Psoas muscle (tissue), 8 donors: ENCODE measurements around the gene ZNF501. TPM values are rescaled to one million over a fixed set of nuclear protein-coding genes. Genes with fewer than 3 reads are reported as not detected.

ENCODE experiments used
- ATAC-seq, 4 donors: fragments of 200-7000 bp; cut with Tn5 transposase; one replicate each; pipeline ENCODE4 v1.9.1; 2020; ENCODE audit warnings: moderate library complexity in 3 of 4, mild to moderate bottlenecking in 2 of 4
- DNase-seq, 2 donors: peaks; one replicate each; pipeline ENCODE4 v3.0.0-alpha.2; 2020
- H3K27ac ChIP-seq: fragments of 200-600 bp; one replicate; pipeline ENCODE4 v1.8.0; 2022
- H3K27me3 ChIP-seq, 3 donors: fragments of 200-600 bp in 1 of 3; one replicate each; pipeline versions ENCODE4 v1.6.1 to v1.8.0; 2013 to 2022; ENCODE audit warnings: low read length in 2 of 3, mild to moderate bottlenecking in 2 of 3, moderate library complexity in 1 of 3; ENCODE audit not compliant: insufficient read depth in 3 of 3
- H3K36me3 ChIP-seq, 2 donors: fragments of 200-600 bp in 1 of 2; one replicate each; pipeline versions ENCODE4 v1.6.1 to v1.8.0; 2013 to 2022; ENCODE audit warnings: low read depth in 1 of 2, mild to moderate bottlenecking in 1 of 2, moderate library complexity in 1 of 2; ENCODE audit not compliant: insufficient read depth in 1 of 2
- H3K4me1 ChIP-seq: fragments of 200-600 bp; one replicate; pipeline ENCODE4 v1.8.0; 2022
- H3K4me3 ChIP-seq: fragments of 200-600 bp; one replicate; pipeline ENCODE4 v1.8.0; 2022; ENCODE audit warnings: mild to moderate bottlenecking
- H3K9me3 ChIP-seq: fragments of 200-600 bp; one replicate; pipeline ENCODE4 v1.8.0; 2022
- CTCF ChIP-seq: fragments of 200-600 bp; IDR thresholded peaks from one replicate; pipeline ENCODE4 v1.8.0; 2022; ENCODE audit warnings: antibody characterized with exemption
- WGBS, 3 donors: extraction: QIAGEN DNeasy Blood & Tissue Kit; methylation state at CpG; one replicate each; pipeline versions ENCODE4 v1.1.6 to v1.1.7; 2013; 5-methylcytosine and 5-hydroxymethylcytosine counted together
- intact Hi-C, 2 donors: fragments of 100-400 bp; cut with DNase I; formaldehyde crosslinking; loops; one replicate each; pipeline versions ENCODE4 v1.11.0 to v1.14.2; 2022
- polyA plus RNA-seq, 3 donors: library from polyadenylated mRNA; stranded (reverse); fragments of 200-250 nt; gene quantifications; one replicate each; pipeline ENCODE4 v1.2.3, GENCODE V29; 2013
- total RNA-seq, 4 donors: library from RNA; stranded (reverse); fragmentation: NEBNext Ultra II Directional in 2 of 4; extraction: Animal tissue kit (Norgen Biotek cat#: 25700) in 2 of 4; gene quantifications; one replicate each; pipeline versions ENCODE4 v1.2.1 to v1.2.4, GENCODE V29; 2021 to 2023
- donor health status: healthy with polysubstance abuse.
- donor health status: DM: no; HTN: no; CAD: no; lungs with moderate emphysema.
- donor health status: Bipolar disorder and iron deficiency.
- donor health status: healthy.
- donor health status: DM: yes; HTN: yes; CAD: no.
- donor health status: DM: no; HTN: no; CAD: no.
- donor health status: DM: no; HTN: no; CAD: no.
- donor health status: DM: yes; HTN: yes; CAD: no.

The ZNF501 gene
- total and polyA plus RNA-seq, 7 donors: 1.4 to 4.1 (median 1.7) TPM

- DNase-seq (no peak), ATAC-seq (no peak)
- intact Hi-C loops: no loop called here
- Histone ChIP-seq H3K9me3 (no peaks in the 10 kb centered on the region), H3K27ac (no peak overlapping the region), H3K4me1 (no peaks in the 10 kb centered on the region), H3K27me3 (peaks cover 0 to 15% (median 2%) of the 10 kb centered on the region in 3 donors), H3K4me3 (no peak overlapping the region), H3K36me3 (no peaks in the 10 kb centered on the region)
- 46 to 60% (median 52%) methylated on average over 1 of the region's 1 CpG for WGBS, 3 donors
- TF ChIP-seq CTCF: no peak
These were observed 41.5 kb upstream of the ZNF501 start for GRCh38 chr3:44687898-44688297.

DNA sequence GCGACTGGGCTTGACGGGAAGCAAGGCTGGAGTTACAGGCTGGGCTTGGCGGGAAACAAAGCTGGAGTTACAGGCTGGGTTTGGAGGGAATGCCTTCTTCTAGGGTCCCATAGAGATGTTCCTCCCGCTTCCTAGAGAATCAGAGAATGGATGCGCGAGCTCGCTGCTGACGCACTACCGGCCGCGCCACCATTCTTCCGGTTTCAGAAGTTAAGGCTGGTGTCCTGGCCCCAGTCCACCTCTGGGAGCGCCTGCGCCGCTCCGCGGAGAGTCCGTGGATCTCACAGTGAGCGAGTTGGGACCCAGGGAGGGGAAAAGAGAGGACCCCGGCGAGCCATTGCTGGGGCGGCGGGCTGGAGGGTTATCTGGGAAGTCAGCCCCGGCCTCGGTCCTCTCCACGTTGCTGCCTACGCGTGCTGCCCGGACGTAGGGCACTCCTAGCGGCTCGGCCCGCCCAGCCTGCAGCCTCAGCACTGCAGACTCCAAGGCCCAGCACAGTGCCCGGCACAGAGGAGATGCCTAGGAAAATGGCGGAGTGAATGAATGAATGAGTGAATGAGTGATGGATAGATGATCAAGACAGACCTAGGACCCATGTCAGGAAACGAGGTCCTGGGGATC, 16.9 kb upstream of the ZNF501 start, which contains the start of gene ZNF502:
TSS of gene ZNF502 (plus strand) at position 206 of the 621 bp plus-strand sequence. CDS start 7,602 bp downstream, outside the sequence.
- peaks cover 0 to 6% (median 0%) of the 10 kb centered on the region in 3 donors for H3K27me3 ChIP-seq
- peak; percentile 36 for TF ChIP-seq CTCF
- H3K9me3 ChIP-seq: peaks cover 51% of the 10 kb centered on the region
- intact Hi-C loops: loop anchor here (2.0 to 10.0 kb wide), 4 partner anchors 16 to 388 kb away; partner anchors contain the start of genes ZNF501 (in 2 of the 2), ZNF197 (in 1 of the 2) and ZNF445 (in 1 of the 2)
- peak within 1 kb of the TSS; percentile 80 for H3K27ac ChIP-seq
- peak within 1 kb of the TSS; percentile 92 for H3K4me3 ChIP-seq
- DNase-seq: peak; percentile 91 to 94
- peak; percentile 92 to 100 (median 98) for ATAC-seq
- H3K36me3 ChIP-seq: peaks cover 0 to 7% of the 10 kb centered on the region in 2 donors
- WGBS, 3 donors: 0 to 1% (median 1%) methylated on average over 35 to 36 of the region's 36 CpGs
- H3K4me1 ChIP-seq: no peaks in the 10 kb centered on the region

DNA sequence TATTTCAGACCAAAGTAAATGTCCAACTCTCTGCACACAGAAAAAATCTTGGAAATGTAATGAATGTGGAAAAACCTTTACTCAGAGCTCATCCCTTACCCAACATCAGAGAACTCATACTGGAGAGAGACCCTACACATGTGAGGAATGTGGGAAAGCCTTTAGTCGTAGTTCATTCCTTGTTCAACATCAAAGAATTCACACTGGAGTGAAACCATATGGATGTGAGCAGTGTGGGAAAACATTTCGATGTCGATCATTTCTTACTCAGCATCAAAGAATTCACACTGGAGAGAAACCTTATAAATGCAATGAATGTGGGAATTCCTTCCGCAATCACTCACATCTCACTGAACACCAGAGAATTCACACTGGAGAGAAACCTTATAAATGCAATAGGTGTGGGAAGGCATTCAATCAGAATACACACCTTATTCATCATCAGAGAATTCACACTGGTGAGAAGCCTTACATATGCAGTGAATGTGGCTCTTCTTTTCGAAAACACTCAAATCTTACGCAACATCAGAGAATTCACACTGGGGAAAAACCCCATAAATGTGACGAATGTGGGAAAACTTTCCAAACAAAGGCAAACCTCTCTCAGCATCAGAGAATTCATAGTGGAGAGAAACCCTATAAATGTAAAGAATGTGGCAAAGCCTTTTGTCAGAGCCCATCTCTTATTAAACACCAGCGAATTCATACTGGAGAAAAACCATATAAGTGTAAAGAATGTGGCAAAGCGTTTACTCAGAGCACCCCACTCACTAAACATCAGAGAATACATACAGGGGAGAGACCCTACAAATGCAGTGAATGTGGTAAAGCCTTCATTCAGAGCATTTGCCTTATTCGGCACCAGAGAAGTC, 8.0 kb upstream of the ZNF501 start:
- no peak overlapping the region for H3K27ac ChIP-seq
- WGBS, 3 donors: 97 to 99% (median 97%) methylated on average over 10 of the region's 10 CpGs
- no peaks in the 10 kb centered on the region for H3K4me1 ChIP-seq
- peaks cover 98% of the 10 kb centered on the region for H3K9me3 ChIP-seq
- H3K4me3 ChIP-seq: no peak overlapping the region
- DNase-seq: no peak
- TF ChIP-seq CTCF: no peak
- no peak for ATAC-seq
- H3K27me3 ChIP-seq: no peaks in the 10 kb centered on the region
- intact Hi-C loops: no loop called here
- H3K36me3 ChIP-seq: peaks cover 35 to 40% of the 10 kb centered on the region in 2 donors

- DNase-seq: no peak
- intact Hi-C loops: no loop called here
- WGBS, 3 donors: 97 to 100% (median 100%) methylated on average over 1 of the region's 1 CpG
These were observed 7.4 kb upstream of the ZNF501 start for GRCh38 chr3:44722103-44722401.

More at GRCh38 chr3:44722103-44722401, 7.4 kb upstream of the ZNF501 start:
- no peaks in the 10 kb centered on the region for H3K27me3 ChIP-seq
- H3K4me1 ChIP-seq: no peaks in the 10 kb centered on the region
- peaks cover 98% of the 10 kb centered on the region for H3K9me3 ChIP-seq
- no peak for TF ChIP-seq CTCF
- no peak for ATAC-seq
- H3K36me3 ChIP-seq: peaks cover 35 to 40% of the 10 kb centered on the region in 2 donors
- H3K4me3 ChIP-seq: no peak overlapping the region
- H3K27ac ChIP-seq: no peak overlapping the region
